Measurements from ENCODE around the gene SAFB. TPM values are rescaled to one million over a fixed set of nuclear protein-coding genes. Genes with fewer than 3 reads are reported as not detected.

The SAFB gene
- total and polyA plus RNA-seq, 5 donors from 2014 or later: 36.9 to 204 (median 54.9) TPM

DNA sequence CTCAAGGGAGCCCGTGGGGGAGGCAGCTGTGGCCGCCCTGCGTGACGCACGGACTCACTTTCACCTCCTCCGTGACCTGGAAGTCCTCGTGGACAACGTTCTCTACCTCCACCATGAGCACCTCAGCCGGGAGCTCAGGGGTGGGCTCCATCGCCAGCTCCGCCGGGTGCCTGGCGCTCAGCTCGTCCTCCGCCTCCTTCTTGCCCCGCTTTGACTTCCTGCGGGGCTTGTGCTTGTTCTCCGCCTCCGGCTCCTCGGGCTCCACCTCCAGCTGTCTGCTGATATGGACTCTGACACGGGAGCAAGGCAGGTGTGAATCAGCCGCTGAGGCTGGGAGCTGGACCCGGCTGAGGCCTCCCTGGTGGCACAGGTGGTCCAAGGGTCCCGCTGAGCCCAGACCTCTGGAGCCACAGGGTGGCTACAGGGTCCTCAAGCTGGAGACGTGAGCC lies 88.9 kb downstream of the SAFB start:
- ATAC-seq (ENCODE audit: low read depth in 2 of 2) (no peak), DNase-seq (no peak)
- Mint-ChIP-seq H3K4me3 (no peak overlapping the region), H3K4me1 (peaks cover 4 to 6% (median 5%) of the 10 kb centered on the region in 4 donors), H3K27ac (no peak overlapping the region), H3K9me3 (no peaks in the 10 kb centered on the region), H3K27me3 (no peaks in the 10 kb centered on the region), H3K36me3 (peaks cover 7% of the 10 kb centered on the region)
- Histone ChIP-seq H3K27me3 (ENCODE audit: control insufficient read depth, insufficient read depth, low read length) (no peaks in the 10 kb centered on the region), H3K36me3 (ENCODE audit: control insufficient read depth, insufficient read depth, low read length) (peaks cover 44% of the 10 kb centered on the region), H3K9me3 (ENCODE audit: control insufficient read depth in 2 of 2, low read length in 2 of 2) (no peaks in the 10 kb centered on the region), H3K27ac (ENCODE audit: insufficient read depth, low read length, poor library complexity, severe bottlenecking) (no peak overlapping the region), H3K4me3 (ENCODE audit: low read depth, low read length) (no peak overlapping the region), H3K4me1 (ENCODE audit: control insufficient read depth, insufficient read depth, low read length, poor library complexity, severe bottlenecking) (no peaks in the 10 kb centered on the region)

- DNase-seq: no peak
- peaks cover 37% of the 10 kb centered on the region for H3K36me3 ChIP-seq (ENCODE audit: control insufficient read depth, insufficient read depth, low read length)
- peaks cover 6% of the 10 kb centered on the region for H3K36me3 Mint-ChIP-seq
These were observed 90.3 kb downstream of the SAFB start for GRCh38 chr19:5713228-5713627.

DNA sequence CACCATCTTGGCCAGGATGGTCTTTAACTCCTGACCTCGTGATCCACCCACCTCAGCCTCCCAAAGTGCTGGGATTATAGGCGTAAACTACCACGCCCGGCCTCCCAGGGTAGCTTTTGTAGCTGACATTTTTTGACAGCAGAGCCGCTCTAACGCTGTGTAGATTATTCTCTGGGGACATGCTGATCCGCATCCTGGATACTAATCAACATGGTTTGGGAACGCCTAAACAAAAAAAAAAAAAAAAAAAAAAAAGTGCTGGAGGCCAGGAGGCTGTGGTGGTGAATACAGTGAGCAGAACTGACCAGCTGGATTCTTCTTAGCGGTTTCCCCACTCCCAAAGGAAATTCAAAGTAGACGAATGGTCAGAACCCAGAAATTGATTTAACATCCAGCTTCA lies 91.9 kb downstream of the SAFB start:
- H3K36me3 ChIP-seq (ENCODE audit: control insufficient read depth, insufficient read depth, low read length): peaks cover 34% of the 10 kb centered on the region
- DNase-seq (no peak), ATAC-seq (ENCODE audit: low read depth in 2 of 2) (no peak)
- Mint-ChIP-seq H3K36me3 (peaks cover 6% of the 10 kb centered on the region), H3K27ac (no peak overlapping the region), H3K4me1 (peaks cover 4 to 31% (median 24%) of the 10 kb centered on the region in 4 donors), H3K27me3 (no peaks in the 10 kb centered on the region), H3K4me3 (no peak overlapping the region), H3K9me3 (no peaks in the 10 kb centered on the region)
- H3K27me3 ChIP-seq (ENCODE audit: control insufficient read depth, insufficient read depth, low read length): no peaks in the 10 kb centered on the region
- peaks cover 25% of the 10 kb centered on the region for H3K4me1 ChIP-seq (ENCODE audit: control insufficient read depth, insufficient read depth, low read length, poor library complexity, severe bottlenecking)
- no peaks in the 10 kb centered on the region for H3K9me3 ChIP-seq (ENCODE audit: control insufficient read depth in 2 of 2, low read length in 2 of 2)
- no peak overlapping the region for H3K27ac ChIP-seq (ENCODE audit: insufficient read depth, low read length, poor library complexity, severe bottlenecking)
- no peak overlapping the region for H3K4me3 ChIP-seq (ENCODE audit: low read depth, low read length)

More at GRCh38 chr19:5713228-5713627, 90.3 kb downstream of the SAFB start:
- Histone ChIP-seq H3K27ac (ENCODE audit: insufficient read depth, low read length, poor library complexity, severe bottlenecking) (no peak overlapping the region), H3K27me3 (ENCODE audit: control insufficient read depth, insufficient read depth, low read length) (no peaks in the 10 kb centered on the region), H3K4me3 (ENCODE audit: low read depth, low read length) (no peak overlapping the region), H3K9me3 (ENCODE audit: control insufficient read depth in 2 of 2, low read length in 2 of 2) (no peaks in the 10 kb centered on the region), H3K4me1 (ENCODE audit: control insufficient read depth, insufficient read depth, low read length, poor library complexity, severe bottlenecking) (peaks cover 12% of the 10 kb centered on the region)
- Mint-ChIP-seq H3K27me3 (no peaks in the 10 kb centered on the region), H3K27ac (no peak overlapping the region), H3K4me3 (no peak overlapping the region), H3K9me3 (no peaks in the 10 kb centered on the region), H3K4me1 (peaks cover 4 to 18% (median 13%) of the 10 kb centered on the region in 4 donors)
- no peak for ATAC-seq (ENCODE audit: low read depth in 2 of 2)

GRCh38 chr19:5717215-5717935 lies 94.5 kb downstream of the SAFB start:
- Mint-ChIP-seq H3K4me1 (peaks cover 4 to 40% (median 29%) of the 10 kb centered on the region in 4 donors), H3K27me3 (peaks cover 6% of the 10 kb centered on the region), H3K4me3 (peak overlapping the region; percentile 79 to 92 (median 86)), H3K36me3 (peaks cover 4% of the 10 kb centered on the region), H3K27ac (peak overlapping the region; percentile 77 to 92 (median 89)), H3K9me3 (no peaks in the 10 kb centered on the region)
- no peak for DNase-seq
- H3K27ac ChIP-seq (ENCODE audit: insufficient read depth, low read length, poor library complexity, severe bottlenecking): peak overlapping the region; percentile 29
- no peak for ATAC-seq (ENCODE audit: low read depth in 2 of 2)
- no peak overlapping the region for H3K4me3 ChIP-seq (ENCODE audit: low read depth, low read length)
- H3K4me1 ChIP-seq (ENCODE audit: control insufficient read depth, insufficient read depth, low read length, poor library complexity, severe bottlenecking): peaks cover 25% of the 10 kb centered on the region
- H3K9me3 ChIP-seq (ENCODE audit: control insufficient read depth in 2 of 2, low read length in 2 of 2): no peaks in the 10 kb centered on the region
- H3K36me3 ChIP-seq (ENCODE audit: control insufficient read depth, insufficient read depth, low read length): peaks cover 15% of the 10 kb centered on the region
- H3K27me3 ChIP-seq (ENCODE audit: control insufficient read depth, insufficient read depth, low read length): no peaks in the 10 kb centered on the region

Other genes with a start within 250 kb of the SAFB start
- gene ZNRF4, start 167.7 kb upstream of the SAFB start, total RNA-seq: not detected
- gene ZNRF4, start 167.7 kb upstream of the SAFB start, polyA plus RNA-seq: not detected
- 3.1 TPM for gene TINCR, start 55.1 kb upstream of the SAFB start, total RNA-seq
- not detected for gene TINCR, start 55.1 kb upstream of the SAFB start, polyA plus RNA-seq
- 271 TPM for gene SAFB2, start 307 bp upstream of the SAFB start, total RNA-seq
- 10 to 100 TPM; 23.0 to 26.1 (median 23.3) TPM for gene SAFB2, start 307 bp upstream of the SAFB start, polyA plus RNA-seq
- gene MICOS13, start 57.4 kb downstream of the SAFB start, total RNA-seq: 21.2 TPM
- gene MICOS13, start 57.4 kb downstream of the SAFB start, polyA plus RNA-seq: 100 to 1,000 TPM in 2 of 4 donors, 10 to 100 TPM in 2; 90.6 to 110 (median 100) TPM
- gene HSD11B1L, start 57.9 kb downstream of the SAFB start, total RNA-seq: 2.4 TPM
- 1 to 10 TPM; 1.8 to 3.0 (median 2.3) TPM for gene HSD11B1L, start 57.9 kb downstream of the SAFB start, polyA plus RNA-seq
- gene RPL36, start 67.2 kb downstream of the SAFB start, total RNA-seq: 984 TPM
- gene RPL36, start 67.2 kb downstream of the SAFB start, polyA plus RNA-seq: 1,000 to 10,000 TPM; 1,952 to 2,703 (median 2,229) TPM
- gene LONP1, start 97.1 kb downstream of the SAFB start, total RNA-seq: 67.6 TPM
- 10 to 100 TPM; 16.4 to 22.8 (median 20.3) TPM for gene LONP1, start 97.1 kb downstream of the SAFB start, polyA plus RNA-seq
- not detected for gene CATSPERD, start 97.6 kb downstream of the SAFB start, total RNA-seq
- gene CATSPERD, start 97.6 kb downstream of the SAFB start, polyA plus RNA-seq: under 1 TPM in 1 of 4 donors, not detected in 3; 0.17 TPM
- 3.5 TPM for gene PRR22, start 161.7 kb downstream of the SAFB start, total RNA-seq
- gene PRR22, start 161.7 kb downstream of the SAFB start, polyA plus RNA-seq: not detected
- gene DUS3L, start 168.1 kb downstream of the SAFB start, total RNA-seq: 129 TPM
- gene DUS3L, start 168.1 kb downstream of the SAFB start, polyA plus RNA-seq: 10 to 100 TPM; 25.4 to 38.3 (median 31.8) TPM
- not detected for gene NRTN, start 182.0 kb downstream of the SAFB start, total RNA-seq
- gene NRTN, start 182.0 kb downstream of the SAFB start, polyA plus RNA-seq: under 1 TPM in 2 of 4 donors, not detected in 2; 0.21 to 0.68 TPM
- gene FUT6, start 216.6 kb downstream of the SAFB start, total RNA-seq: not detected
- not detected for gene FUT6, start 216.6 kb downstream of the SAFB start, polyA plus RNA-seq
- gene FUT3, start 228.4 kb downstream of the SAFB start, total RNA-seq: not detected
- not detected for gene FUT3, start 228.4 kb downstream of the SAFB start, polyA plus RNA-seq
- 3.7 TPM for gene FUT5, start 247.5 kb downstream of the SAFB start, total RNA-seq
- under 1 TPM in 2 of 4 donors, not detected in 2; 0.11 to 0.14 TPM for gene FUT5, start 247.5 kb downstream of the SAFB start, polyA plus RNA-seq

Data from CD4-positive, CD25-positive, alpha-beta regulatory T cell (primary cell).